HepG2 (cell line): ENCODE data around the gene TRIM8. TPM values are rescaled to one million over a fixed set of nuclear protein-coding genes. Genes with fewer than 3 reads are reported as not detected.

Experiments used
- CHD4 ChIP-seq: fragments of 200-600 bp; sonication (generic); IDR thresholded peaks from 2 replicates; pipeline ENCODE4 v1.7.0; 2017; ENCODE audit warnings: mild to moderate bottlenecking, low read length, borderline replicate concordance
- DPF2 ChIP-seq: sonication (generic); formaldehyde crosslinking; IDR thresholded peaks from 2 replicates; pipeline ENCODE4 v1.4.0; 2020; ENCODE audit warnings: mild to moderate bottlenecking, low read depth, missing genetic modification reagents, borderline replicate concordance
- EEA1 ChIP-seq: sonication (generic); formaldehyde crosslinking; IDR thresholded peaks from 2 replicates; pipeline ENCODE4 v1.5.1; 2020; ENCODE audit warnings: mild to moderate bottlenecking, missing genetic modification reagents, borderline replicate concordance
- HCFC1 ChIP-seq: fragments of 150-350 bp; IDR thresholded peaks from 2 replicates; pipeline ENCODE4 v1.6.1; 2014; ENCODE audit warnings: low read depth, low read length
- MXD4 ChIP-seq: IDR thresholded peaks from 2 replicates; pipeline ENCODE4 v1.6.1; 2016; ENCODE audit warnings: mild to moderate bottlenecking, missing biosample characterization, missing genetic modification reagents
- NFE2 ChIP-seq: sonication (generic); formaldehyde crosslinking; IDR thresholded peaks from 2 replicates; pipeline ENCODE4 v1.4.0; 2020; ENCODE audit warnings: missing genetic modification reagents
- NFKBIZ ChIP-seq: IDR thresholded peaks from 2 replicates; pipeline ENCODE4 v1.6.1; 2018; ENCODE audit warnings: missing genetic modification reagents, missing compliant biosample characterization
- POLR2G ChIP-seq: fragments of 200-400 bp; formaldehyde crosslinking; IDR thresholded peaks from 2 replicates; pipeline ENCODE4 v1.6.1; 2018; ENCODE audit warnings: mild to moderate bottlenecking, low read depth, low read length, moderate library complexity
- SMAD9 ChIP-seq: sonication (generic); formaldehyde crosslinking; IDR thresholded peaks from 2 replicates; pipeline ENCODE4 v1.5.1; 2020; ENCODE audit warnings: mild to moderate bottlenecking, missing genetic modification reagents
- ZC3H13 ChIP-seq: sonication (generic); formaldehyde crosslinking; IDR thresholded peaks from 2 replicates; pipeline ENCODE4 v1.8.1; 2023; ENCODE audit warnings: mild to moderate bottlenecking, missing genetic modification reagents, moderate library complexity
- ZFP41 ChIP-seq: sonication (generic); formaldehyde crosslinking; IDR thresholded peaks from 2 replicates; pipeline ENCODE4 v1.4.0; 2020; ENCODE audit warnings: mild to moderate bottlenecking, missing genetic modification reagents, borderline replicate concordance
- ZFP90 ChIP-seq: sonication (generic); formaldehyde crosslinking; IDR thresholded peaks from 2 replicates; pipeline ENCODE4 v1.8.0; 2022; ENCODE audit warnings: missing genetic modification reagents, mild to moderate bottlenecking, inconsistent platforms, borderline replicate concordance
- ZNF781 ChIP-seq: sonication (generic); formaldehyde crosslinking; IDR thresholded peaks from 2 replicates; pipeline ENCODE4 v1.5.1; 2020; ENCODE audit warnings: borderline replicate concordance, mild to moderate bottlenecking, missing genetic modification reagents; ENCODE audit errors: not compliant biosample characterization
- ZNF891 ChIP-seq: sonication (generic); formaldehyde crosslinking; IDR thresholded peaks from 2 replicates; pipeline ENCODE4 v1.5.0; 2020; ENCODE audit warnings: mild to moderate bottlenecking, missing genetic modification reagents
- polyA plus RNA-seq, 8 experiments: library from polyadenylated mRNA; depleted of rRNA in 3 of 8; stranded (reverse) in 7 of 8; unstranded in 1 of 8; fragments of >200 nt; fragmentation: Illumina TruSeq in 4 of 8; extraction: Trizol in 4 of 8; gene quantifications; 2 replicates each; pipeline versions ENCODE4 v1.2.1 to v1.2.3, GENCODE V29; 2011 to 2016; ENCODE audit warnings: low read depth in 4 of 8, missing spikeins in 1 of 8, mixed read lengths in 1 of 8; ENCODE audit not compliant: insufficient read depth in 1 of 8
- total RNA-seq, 5 experiments: library from RNA; depleted of rRNA; stranded (reverse); fragments of >200 nt; fragmentation: Illumina TruSeq; extraction: Trizol; gene quantifications; 2 replicates each; pipeline ENCODE4 v1.2.3, GENCODE V29; 2016; ENCODE audit warnings: low read depth in 1 of 5
- TF ChIP-seq, protein P1 (sequence below): sonication (generic); formaldehyde crosslinking; IDR thresholded peaks from 2 replicates; pipeline ENCODE4 v1.5.0; 2020; ENCODE audit warnings: missing genetic modification reagents, mild to moderate bottlenecking, borderline replicate concordance
- TF ChIP-seq, protein P2 (sequence below): sonication (generic); formaldehyde crosslinking; IDR thresholded peaks from 2 replicates; pipeline ENCODE4 v1.5.0; 2020; ENCODE audit warnings: mild to moderate bottlenecking, missing genetic modification reagents, borderline replicate concordance
- TF ChIP-seq, protein P3 (sequence below): sonication (generic); formaldehyde crosslinking; IDR thresholded peaks from 2 replicates; pipeline ENCODE4 v1.5.1; 2020; ENCODE audit warnings: mild to moderate bottlenecking, missing genetic modification reagents, moderate library complexity
- TF ChIP-seq, protein P4 (sequence below), 2 experiments: sonication (generic) in 1 of 2; formaldehyde crosslinking in 1 of 2; IDR thresholded peaks; 2 replicates each; pipeline versions ENCODE4 v1.5.1 to v1.6.1; 2011 to 2020; ENCODE audit warnings: borderline replicate concordance in 1 of 2, low read depth in 1 of 2, low read length in 1 of 2, mild to moderate bottlenecking in 1 of 2, missing genetic modification reagents in 1 of 2, moderate library complexity in 1 of 2

TRIM8 gene
- total and polyA plus RNA-seq, 2 of the 13 experiments (the other 11 are each of a cell fraction or from before 2014, with no cell fraction given): 38.9 to 66.5 TPM

DNA sequence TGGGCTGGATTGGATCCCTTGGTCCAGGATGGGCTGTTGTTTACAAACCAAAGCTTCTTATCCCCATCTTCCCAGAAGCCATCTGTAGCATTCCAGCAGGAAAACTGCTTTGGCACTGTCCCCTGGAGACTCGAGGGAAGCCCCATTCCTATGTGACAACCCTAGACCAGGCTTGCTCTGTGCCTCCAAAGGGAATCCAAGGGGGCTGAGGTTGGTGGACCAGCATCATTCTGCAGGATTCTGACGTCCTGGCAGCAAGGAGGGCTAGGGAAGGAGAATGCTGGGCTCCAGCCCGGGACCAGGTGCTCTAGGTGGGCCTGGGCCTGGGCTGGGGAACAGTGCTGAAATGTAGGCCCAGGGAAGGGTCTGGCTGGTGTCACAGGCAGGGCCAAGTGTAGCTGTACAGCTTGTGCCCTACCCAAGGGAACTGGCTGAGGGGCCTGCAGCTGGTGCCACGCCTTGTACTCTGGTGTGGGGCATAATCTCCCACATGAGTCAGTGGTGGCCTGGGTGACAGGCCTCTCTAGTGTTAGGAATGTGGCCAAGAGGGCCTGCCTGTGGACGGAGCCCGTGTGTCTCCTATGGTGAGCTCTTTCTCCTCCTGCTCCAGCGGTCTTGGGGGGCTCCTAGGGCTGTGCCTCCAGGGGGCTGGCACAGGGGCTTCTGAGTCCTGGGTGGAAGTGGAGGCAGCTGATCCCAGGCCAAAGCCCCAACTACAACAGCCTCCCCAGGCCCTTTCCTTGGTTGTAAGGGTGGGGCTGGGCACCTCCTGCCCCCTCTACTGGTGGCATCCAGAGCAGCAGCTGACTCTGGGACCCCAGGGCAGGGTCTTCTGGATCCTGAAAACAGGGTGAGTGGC, 25.2 kb downstream of the TRIM8 start (continued):
- TF ChIP-seq, protein P1, sequence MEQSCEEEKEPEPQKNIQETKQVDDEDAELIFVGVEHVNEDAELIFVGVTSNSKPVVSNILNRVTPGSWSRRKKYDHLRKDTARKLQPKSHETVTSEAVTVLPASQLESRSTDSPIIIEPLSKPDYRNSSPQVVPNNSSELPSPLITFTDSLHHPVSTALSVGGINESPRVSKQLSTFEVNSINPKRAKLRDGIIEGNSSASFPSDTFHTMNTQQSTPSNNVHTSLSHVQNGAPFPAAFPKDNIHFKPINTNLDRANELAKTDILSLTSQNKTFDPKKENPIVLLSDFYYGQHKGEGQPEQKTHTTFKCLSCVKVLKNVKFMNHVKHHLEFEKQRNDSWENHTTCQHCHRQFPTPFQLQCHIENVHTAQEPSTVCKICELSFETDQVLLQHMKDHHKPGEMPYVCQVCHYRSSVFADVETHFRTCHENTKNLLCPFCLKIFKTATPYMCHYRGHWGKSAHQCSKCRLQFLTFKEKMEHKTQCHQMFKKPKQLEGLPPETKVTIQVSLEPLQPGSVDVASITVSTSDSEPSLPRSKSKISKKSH (CRISPR knock-in tag): 0 out of 2 replicates have a peak, but pooled peaks have one; percentile 15
- TF ChIP-seq SMAD9 (CRISPR knock-in tag) (no peak), EEA1 (CRISPR knock-in tag) (no peak), ZNF781 (CRISPR knock-in tag) (no peak), NFE2 (CRISPR knock-in tag) (no peak), MXD4 (CRISPR knock-in tag) (no peak), POLR2G (no peak), NFKBIZ (no peak), ZFP90 (CRISPR knock-in tag) (no peak), ZNF891 (CRISPR knock-in tag) (0 out of 2 replicates have a peak, but pooled peaks have one; percentile 44), ZC3H13 (CRISPR knock-in tag) (no peak), HCFC1 (no peak), DPF2 (CRISPR knock-in tag) (no peak), ZFP41 (CRISPR knock-in tag) (no peak), CHD4 (no peak)
- TF ChIP-seq, protein P2, sequence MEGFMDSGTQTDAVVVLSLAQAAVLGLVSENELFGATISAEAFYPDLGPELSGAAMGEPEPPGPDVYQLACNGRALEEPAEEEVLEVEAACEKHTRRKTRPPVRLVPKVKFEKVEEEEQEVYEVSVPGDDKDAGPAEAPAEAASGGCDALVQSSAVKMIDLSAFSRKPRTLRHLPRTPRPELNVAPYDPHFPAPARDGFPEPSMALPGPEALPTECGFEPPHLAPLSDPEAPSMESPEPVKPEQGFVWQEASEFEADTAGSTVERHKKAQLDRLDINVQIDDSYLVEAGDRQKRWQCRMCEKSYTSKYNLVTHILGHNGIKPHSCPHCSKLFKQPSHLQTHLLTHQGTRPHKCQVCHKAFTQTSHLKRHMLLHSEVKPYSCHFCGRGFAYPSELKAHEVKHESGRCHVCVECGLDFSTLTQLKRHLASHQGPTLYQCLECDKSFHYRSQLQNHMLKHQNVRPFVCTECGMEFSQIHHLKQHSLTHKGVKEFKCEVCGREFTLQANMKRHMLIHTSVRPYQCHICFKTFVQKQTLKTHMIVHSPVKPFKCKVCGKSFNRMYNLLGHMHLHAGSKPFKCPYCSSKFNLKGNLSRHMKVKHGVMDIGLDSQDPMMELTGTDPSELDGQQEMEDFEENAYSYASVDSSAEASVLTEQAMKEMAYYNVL: no peak
- TF ChIP-seq, protein P3, sequence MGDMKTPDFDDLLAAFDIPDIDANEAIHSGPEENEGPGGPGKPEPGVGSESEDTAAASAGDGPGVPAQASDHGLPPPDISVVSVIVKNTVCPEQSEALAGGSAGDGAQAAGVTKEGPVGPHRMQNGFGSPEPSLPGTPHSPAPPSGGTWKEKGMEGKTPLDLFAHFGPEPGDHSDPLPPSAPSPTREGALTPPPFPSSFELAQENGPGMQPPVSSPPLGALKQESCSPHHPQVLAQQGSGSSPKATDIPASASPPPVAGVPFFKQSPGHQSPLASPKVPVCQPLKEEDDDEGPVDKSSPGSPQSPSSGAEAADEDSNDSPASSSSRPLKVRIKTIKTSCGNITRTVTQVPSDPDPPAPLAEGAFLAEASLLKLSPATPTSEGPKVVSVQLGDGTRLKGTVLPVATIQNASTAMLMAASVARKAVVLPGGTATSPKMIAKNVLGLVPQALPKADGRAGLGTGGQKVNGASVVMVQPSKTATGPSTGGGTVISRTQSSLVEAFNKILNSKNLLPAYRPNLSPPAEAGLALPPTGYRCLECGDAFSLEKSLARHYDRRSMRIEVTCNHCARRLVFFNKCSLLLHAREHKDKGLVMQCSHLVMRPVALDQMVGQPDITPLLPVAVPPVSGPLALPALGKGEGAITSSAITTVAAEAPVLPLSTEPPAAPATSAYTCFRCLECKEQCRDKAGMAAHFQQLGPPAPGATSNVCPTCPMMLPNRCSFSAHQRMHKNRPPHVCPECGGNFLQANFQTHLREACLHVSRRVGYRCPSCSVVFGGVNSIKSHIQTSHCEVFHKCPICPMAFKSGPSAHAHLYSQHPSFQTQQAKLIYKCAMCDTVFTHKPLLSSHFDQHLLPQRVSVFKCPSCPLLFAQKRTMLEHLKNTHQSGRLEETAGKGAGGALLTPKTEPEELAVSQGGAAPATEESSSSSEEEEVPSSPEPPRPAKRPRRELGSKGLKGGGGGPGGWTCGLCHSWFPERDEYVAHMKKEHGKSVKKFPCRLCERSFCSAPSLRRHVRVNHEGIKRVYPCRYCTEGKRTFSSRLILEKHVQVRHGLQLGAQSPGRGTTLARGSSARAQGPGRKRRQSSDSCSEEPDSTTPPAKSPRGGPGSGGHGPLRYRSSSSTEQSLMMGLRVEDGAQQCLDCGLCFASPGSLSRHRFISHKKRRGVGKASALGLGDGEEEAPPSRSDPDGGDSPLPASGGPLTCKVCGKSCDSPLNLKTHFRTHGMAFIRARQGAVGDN: peak; percentile 82
- TF ChIP-seq, protein P4, sequence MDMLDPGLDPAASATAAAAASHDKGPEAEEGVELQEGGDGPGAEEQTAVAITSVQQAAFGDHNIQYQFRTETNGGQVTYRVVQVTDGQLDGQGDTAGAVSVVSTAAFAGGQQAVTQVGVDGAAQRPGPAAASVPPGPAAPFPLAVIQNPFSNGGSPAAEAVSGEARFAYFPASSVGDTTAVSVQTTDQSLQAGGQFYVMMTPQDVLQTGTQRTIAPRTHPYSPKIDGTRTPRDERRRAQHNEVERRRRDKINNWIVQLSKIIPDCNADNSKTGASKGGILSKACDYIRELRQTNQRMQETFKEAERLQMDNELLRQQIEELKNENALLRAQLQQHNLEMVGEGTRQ (IDR thresholded peaks at IDR 0.05; ENCODE audit: low read depth, low read length): no peak
- TF ChIP-seq, protein P4 (CRISPR knock-in tag; IDR thresholded peaks at IDR 0.05; ENCODE audit: borderline replicate concordance): no peak
